ENCODE data around the gene RUBCN.
A peak's percentile ranks its signal among the peaks of the same experiment; 100 is the strongest.
"Not testable (repeated sequence)": the region's sequence is repeated elsewhere in the genome, so short reads cannot be mapped to it uniquely, and the experiment has no call there.

The RUBCN gene

GRCh38 chr3:197718891-197719290 is 17.8 kb downstream of the RUBCN start:
- peak; percentile 87 for DNase-seq (ENCODE audit: low read depth)
- TF ChIP-seq CTCF (conservative IDR thresholded peaks at IDR 0.05; ENCODE audit: low read depth, low read length) = no peak
- no peak overlapping the region for H3K4me3 ChIP-seq (ENCODE audit: low read length)

- TF ChIP-seq CTCF (conservative IDR thresholded peaks at IDR 0.05; ENCODE audit: low read depth, low read length) = no peak
- H3K4me3 ChIP-seq (ENCODE audit: low read length) = no peak overlapping the region
- DNase-seq (ENCODE audit: low read depth) = no peak
Measured at GRCh38 chr3:197714251-197714650, 22.5 kb downstream of the RUBCN start.

GRCh38 chr3:197713477-197713822 is 23.3 kb downstream of the RUBCN start:
- TF ChIP-seq CTCF (conservative IDR thresholded peaks at IDR 0.05; ENCODE audit: low read depth, low read length) = no peak
- DNase-seq (ENCODE audit: low read depth) = peak; percentile 64
- no peak overlapping the region for H3K4me3 ChIP-seq (ENCODE audit: low read length)

GRCh38 chr3:197711973-197712707 is 24.6 kb downstream of the RUBCN start:
- H3K4me3 ChIP-seq (ENCODE audit: low read length) = peak overlapping the region; percentile 35
- TF ChIP-seq CTCF (conservative IDR thresholded peaks at IDR 0.05; ENCODE audit: low read depth, low read length) = no peak

GRCh38 chr3:197710965-197711364 is 25.7 kb downstream of the RUBCN start:
- H3K4me3 ChIP-seq (ENCODE audit: low read length); DNase-seq (ENCODE audit: low read depth): not testable (repeated sequence)

More at GRCh38 chr3:197711973-197712707, 24.6 kb downstream of the RUBCN start:
- peak; percentile 96 for DNase-seq (ENCODE audit: low read depth)

- no peak for TF ChIP-seq CTCF (conservative IDR thresholded peaks at IDR 0.05; ENCODE audit: low read depth, low read length)
- no peak overlapping the region for H3K4me3 ChIP-seq (ENCODE audit: low read length)
- no peak for DNase-seq (ENCODE audit: low read depth)
Measured at GRCh38 chr3:197709135-197709534, 27.6 kb downstream of the RUBCN start.

- no peak for DNase-seq (ENCODE audit: low read depth)
- H3K4me3 ChIP-seq (ENCODE audit: low read length) = no peak overlapping the region
- TF ChIP-seq CTCF (conservative IDR thresholded peaks at IDR 0.05; ENCODE audit: low read depth, low read length) = no peak
Measured at GRCh38 chr3:197706658-197707057, 30.0 kb downstream of the RUBCN start.
